Kidney capillary endothelial cell (primary cell): ENCODE data around the gene KCNG4.

Source experiments
- DNase-seq: peaks from one replicate; pipeline ENCODE4 v3.0.0-alpha.2; 2018; ENCODE audit warnings: low spot score

The KCNG4 gene

GRCh38 chr16:84182680-84183571, 56.9 kb downstream of the KCNG4 start:
- no peak for DNase-seq

GRCh38 chr16:84182104-84182503, 57.7 kb downstream of the KCNG4 start:
- DNase-seq = no peak

DNA sequence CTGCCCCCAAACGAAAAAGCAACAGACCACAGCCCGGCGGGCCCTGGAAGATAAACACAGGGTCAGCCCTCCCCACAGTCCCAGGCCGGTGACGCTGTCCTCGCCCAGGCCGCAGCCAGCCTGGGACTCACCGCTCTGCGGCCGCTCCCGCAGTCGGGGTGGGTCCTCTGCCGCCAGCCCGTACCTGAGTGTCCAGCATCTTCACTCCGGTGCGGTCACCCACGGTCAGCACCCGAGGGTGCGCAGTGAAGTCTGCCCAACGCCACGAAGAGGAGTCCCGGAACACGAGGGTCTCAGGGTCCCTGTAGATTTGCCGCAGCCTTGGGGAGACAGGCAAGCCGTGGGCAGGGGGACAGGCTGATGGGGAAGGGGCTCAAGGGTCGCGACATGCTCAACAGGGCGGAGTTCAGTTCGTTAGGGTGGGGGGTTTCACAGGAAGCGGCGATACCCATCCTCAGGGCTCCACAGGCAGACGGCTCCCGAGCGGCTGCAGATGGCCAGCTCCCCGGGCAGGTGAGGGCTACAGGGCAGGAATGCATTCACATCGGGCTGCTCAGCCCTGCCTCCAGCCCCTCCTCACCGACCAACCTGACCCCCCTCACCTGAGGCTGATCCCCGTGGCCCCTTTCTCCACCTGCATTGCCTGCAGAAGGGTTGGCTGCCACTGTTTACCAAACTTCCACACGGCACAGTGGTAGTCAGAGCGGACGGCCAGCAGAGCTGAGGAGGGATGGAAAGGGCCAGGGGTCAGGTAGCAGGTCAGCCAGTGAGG, 58.5 kb downstream of the KCNG4 start:
- no peak for DNase-seq

DNA sequence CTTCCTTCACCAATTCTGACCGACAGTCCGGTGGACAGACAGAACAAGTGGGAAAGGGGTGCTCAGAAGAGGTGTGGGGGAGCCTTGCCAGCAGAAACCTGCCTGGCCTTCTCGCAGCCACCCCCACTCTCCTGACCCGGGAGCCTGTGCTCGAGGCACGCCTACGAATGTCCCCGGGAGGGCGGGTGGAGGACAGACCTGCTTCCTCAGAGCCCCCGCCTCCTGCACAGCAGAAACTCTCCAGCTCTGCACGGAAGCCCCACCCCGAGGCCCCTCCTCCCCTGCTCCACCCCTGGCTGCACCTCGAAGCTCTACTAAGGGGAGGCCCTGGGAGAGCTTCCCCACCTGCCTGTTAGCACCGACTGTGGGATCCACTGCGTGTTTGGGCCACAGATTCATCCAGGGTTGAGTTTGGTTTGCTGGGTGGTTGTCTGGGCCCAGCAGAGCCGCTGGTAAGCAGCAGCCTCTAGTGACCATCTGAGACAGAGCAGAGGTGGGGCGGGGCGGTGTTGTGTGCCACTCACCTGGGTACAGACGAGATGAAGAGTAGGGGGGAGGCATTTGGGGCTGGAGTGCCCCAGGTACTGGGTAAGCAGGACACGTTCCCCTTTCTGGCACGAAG, 59.2 kb downstream of the KCNG4 start:
- DNase-seq = no peak

DNA sequence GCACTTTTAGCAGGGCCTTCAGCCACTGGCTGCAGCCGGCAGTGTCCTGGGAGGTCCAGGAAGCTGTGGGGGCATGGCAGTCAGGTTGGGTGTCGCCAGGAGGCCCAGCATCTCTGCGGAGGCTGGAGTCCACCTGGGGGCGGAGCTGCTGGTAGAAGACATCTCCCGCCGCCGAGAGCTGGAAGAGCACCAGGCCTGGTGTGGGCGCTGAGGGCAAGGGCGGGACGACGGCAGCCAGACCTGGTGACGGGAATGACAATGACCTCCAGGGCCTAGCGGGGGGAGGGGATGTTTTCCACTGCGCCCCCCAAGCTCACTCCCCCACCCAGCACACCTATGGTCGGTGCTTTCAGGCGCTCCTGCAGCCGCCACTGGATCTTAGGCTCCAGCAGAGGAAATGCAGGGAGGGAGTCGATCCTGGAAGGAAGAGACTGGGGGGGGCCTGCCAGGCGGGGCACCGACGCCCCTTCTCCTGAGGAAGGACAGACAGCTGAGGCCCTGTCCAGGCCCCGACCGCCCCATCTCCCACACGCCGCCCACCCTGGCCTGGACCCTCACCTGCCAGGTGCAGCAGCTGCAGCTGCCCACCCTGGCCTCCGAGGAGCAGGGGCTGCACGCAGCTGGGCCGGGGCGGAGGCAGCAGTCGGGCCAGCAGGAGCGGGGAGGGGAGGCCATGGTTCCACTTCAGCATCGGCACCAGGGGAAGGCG, 60.0 kb downstream of the KCNG4 start:
- no peak for DNase-seq

GRCh38 chr16:84178892-84179611, 60.8 kb downstream of the KCNG4 start:
- no peak for DNase-seq

DNA sequence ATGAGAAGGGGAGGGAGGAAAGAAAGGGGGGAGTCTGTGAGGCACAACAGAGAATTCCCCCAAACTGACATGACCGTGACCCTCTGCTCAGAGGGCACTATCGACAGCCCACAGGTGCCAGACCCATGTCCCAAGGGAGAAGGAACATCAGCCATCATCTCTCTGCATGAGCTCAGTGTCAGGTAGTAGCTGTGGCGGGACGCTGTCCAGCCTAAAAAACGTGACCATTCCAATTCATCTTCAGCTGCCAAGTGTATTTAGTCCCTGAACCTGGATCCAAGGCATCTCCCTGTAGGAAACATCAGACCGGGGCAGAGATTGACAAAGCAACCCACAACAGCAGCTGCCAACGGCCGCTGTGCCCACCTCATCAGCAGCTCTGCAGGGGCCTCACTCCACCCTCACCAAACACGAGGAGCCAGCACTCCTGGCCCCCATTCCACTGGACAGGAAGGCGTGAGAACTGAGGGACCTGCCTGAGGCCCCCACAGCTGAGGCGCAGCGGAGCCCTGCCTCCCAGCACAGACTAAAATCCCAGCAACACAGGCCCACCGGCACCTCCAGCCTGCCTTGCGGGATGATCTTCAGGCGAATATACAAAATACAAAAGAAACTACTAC, 61.6 kb downstream of the KCNG4 start:
- DNase-seq = no peak

- no peak for DNase-seq
Measured at GRCh38 chr16:84177741-84178073, 62.1 kb downstream of the KCNG4 start.

DNA sequence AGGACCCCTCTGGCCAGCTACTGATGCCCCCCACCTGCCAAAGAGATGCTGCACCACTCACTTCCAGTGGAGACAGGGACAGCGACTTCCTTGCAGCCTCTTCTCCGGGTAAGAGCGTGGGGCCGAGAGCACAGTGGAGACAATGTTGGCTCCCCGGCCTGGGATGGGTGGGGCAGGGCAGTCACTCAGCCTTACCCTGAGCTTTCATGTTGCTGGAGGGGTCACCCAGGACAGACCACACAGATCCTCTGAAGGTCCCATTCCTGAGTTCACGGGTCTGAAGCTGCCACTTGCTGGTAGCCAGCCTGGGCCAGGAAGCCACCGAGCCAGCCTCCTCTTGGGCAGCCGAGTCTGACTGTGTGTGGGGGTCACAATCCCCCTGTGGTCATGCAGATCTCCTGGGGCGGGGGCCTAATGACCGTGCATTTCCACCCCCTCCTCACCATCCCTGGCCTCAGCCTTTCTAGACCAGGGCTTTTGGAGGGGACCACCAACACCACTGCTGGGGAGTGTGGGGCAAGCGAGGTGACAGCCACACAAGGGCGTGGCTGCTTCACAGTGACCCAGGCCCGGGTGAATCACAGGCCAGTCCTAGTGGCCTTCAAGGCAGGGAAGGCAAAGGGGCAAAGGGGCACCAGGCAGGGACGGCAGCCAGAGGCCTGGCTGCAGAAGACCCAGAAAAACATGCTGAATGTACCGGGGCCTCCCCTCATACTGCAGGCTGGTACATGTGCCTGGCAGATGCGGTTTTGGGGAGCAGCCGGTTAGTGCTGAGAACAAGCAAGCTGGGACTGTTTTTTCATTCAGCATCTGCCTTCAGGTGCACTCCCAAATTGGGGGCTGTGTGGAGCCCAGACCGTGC, 63.4 kb downstream of the KCNG4 start:
- DNase-seq = no peak

DNA sequence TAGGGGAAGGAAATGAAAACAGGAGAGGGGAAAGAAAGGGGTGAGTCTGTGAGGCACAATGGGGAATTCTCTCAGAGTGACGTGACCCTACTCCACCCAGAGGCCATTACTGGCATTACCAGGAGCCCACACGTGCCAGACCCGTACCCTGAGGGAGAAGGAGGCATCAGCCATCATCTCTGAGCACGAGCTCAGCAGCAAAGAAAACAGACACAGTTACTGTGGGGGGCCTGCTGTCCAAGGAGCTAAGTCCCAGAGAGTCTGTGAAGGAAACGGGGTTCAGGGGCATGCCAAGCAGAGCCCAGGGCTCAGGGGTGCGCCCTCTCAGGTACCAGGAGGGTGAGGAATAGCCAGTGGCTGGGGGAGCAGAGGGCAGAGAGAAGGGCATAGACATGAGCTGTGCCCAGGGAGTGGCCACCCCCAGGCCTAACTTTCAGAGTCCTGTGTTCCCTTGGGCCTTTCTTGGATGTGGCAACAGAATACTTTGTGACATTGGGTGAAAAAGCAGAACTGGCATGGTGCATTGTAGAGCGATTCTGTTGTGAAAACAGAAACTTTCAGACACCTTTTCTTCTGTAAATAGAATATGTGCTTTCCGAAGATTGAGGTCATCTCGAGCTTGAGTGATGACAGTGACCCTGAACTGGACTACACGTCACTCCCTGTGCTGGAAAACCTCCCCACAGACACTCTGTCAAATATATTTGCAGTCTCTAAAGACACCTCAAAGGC, 64.3 kb downstream of the KCNG4 start:
- DNase-seq = no peak

DNA sequence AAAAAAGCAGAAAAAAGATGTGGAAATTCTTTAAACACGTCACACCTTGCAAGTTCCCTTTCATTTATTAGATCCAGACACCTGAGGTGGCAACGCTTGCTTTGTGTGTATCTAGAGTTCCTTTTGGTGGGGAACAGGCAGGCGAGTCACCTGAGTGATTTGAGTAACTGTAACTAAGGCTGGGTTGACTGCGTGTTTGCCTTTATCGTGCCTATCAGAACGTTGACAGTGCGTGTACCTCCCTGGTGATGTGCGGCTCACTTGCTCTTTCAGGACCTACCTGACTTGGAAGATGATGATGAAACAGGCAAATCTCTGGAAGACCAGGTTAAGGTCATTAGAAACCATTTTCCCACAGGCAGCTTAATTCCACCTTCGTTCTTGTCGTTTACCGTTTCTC, 65.4 kb downstream of the KCNG4 start:
- no peak for DNase-seq

DNA sequence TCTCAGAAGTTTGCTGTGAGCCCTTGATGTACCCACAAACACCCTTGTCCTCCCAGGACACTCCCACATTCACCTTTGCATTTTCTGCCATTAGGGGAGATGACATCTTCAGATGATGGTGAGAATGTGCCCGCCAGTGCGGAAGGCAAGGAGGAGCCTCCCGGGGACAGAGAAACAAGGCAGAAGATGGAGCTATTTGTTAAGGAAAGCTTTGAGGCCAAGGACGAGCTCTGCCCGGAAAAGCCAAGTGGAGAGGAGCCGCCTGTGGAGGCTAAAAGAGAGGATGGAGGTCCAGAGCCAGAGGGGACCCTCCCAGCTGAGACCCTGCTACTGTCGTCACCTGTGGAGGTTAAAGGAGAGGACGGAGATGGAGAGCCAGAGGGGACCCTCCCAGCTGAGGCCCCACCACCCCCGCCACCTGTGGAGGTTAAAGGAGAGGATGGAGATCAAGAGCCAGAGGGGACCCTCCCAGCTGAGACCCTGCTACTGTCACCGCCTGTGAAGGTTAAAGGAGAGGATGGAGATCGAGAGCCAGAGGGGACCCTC, 70.0 kb downstream of the KCNG4 start:
- DNase-seq = no peak
